Stimulated activated CD4-positive, alpha-beta T cell treated with anti-CD3 and anti-CD28 coated beads, Interleukin-12 subunit alpha, Interleukin-12 subunit beta, amount 100 ng/mL, for 4 hours (primary cell): Measurements from ENCODE around the gene SKAP1.
"Not testable (repeated sequence)": the region's sequence is repeated elsewhere in the genome, so short reads cannot be mapped to it uniquely, and the experiment has no call there.

Source experiments
- DNase-seq: peaks from one replicate; pipeline ENCODE4 v3.0.0-alpha.2; 2020

The SKAP1 gene

DNA sequence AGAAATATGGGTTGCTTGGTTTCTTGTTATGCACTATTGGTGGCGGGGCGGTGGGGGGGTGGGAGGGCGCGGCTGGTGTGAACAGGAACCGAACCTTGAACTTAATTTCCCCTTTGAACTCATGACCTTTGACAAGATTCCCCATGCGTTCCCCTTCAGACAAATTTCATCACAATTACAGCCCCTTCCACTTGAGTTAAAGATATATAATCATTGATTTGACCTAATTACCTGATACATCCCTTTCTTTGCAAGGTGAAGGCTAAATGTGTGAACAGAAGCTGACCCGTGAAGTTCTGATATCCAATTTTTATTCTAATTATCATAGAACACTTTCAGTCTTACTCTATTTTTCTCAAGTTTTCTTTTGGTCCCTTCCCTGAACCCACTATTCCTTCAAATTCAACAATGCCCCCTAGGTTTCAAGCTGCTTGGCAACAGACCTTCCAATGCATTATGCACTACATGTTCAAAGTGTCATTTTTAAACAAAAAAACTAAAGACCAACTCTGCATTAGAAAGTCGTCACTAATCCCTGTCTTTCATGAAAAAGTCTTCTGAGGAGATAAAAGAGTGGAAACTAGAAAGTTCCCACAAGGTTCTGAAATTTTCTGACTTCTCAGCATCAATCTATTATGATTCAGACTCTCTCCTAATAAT lies 116.8 kb downstream of the SKAP1 start:
- no peak for DNase-seq

DNA sequence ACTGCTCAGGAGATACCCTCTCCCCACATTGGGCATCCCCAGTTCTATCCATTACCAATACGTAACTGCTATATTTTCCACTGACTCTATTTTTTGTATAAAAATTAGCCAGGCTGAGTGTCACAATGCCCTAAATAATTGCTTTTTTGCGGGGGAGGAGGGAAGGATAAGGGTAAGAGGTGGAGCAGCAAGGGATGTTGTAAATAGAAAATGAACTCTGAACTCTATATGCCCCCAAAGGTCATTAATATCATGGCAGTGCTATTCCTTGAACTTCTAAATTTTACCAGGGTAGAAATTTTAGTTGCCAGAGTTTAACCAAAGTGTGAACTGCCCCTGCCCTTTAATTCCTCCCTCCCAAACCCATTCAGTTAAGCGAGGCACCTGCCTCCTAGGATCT lies 118.7 kb downstream of the SKAP1 start:
- DNase-seq = no peak

DNA sequence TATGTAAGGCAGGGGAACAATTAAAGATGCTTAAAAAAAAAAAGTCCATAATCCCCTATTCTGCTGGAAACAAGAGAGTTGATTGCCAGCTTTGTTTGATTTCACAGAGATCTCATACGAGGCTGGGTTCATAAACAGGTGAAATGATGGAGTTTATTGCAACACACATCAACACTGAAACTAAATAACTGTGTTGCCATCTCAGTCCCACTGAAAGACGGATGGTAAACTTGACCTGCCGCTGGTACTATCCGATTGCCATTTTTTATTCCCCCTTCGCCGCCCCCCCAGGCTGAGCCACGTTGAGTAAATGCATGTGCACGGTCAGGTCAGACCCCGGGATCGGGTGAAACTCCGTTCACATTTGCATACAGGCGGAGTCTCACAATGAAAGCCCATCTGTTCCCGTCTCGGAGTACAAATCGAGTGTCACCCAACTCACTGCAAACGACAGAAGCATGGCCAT lies 119.2 kb downstream of the SKAP1 start:
- no peak for DNase-seq

DNA sequence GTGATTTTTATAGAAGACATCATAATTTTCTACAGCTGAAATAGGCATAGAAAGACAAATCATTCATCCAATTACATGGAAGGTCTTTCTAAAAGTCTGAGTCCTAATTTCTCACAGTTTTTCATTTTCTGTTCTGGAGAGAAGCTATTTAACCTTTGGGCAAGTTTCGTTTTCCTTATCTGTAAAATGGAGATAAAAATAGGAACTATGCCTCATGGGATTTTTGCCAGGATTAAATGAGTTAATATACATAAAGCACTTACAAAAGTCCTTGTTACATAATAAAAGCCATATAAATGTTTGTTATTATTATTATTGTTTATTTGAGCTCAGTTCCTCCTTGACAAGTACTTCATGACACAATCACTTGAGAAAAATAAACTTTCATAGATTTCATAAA lies 121.4 kb downstream of the SKAP1 start:
- DNase-seq = no peak

DNA sequence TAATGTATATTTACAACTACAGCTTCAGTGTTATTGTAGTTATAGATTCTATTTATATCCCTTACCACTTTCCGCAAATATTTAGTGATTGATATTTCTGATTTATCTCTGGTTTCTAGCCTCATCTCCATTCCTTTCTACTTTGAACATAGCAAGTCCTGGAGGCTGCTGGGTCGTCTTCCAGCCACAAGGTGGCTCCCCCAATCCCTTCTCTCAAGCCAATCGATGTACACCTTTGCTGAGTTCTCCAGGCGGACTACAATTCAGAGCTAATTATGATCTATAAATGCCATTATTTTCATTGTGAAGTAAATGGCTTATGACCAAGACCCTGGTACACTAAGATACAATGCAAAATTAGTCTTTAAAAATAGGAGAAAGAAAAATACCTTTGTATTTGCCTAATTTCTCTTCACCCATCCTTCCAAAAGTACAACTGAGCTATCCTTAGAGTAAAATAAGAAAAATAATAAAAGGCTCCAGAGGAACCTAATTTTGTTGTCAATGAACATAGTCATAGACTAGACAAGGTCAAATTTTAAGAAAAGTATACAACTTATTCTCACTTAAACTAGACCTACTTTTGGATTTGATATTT lies 122.1 kb downstream of the SKAP1 start:
- DNase-seq = peak; percentile 41

DNA sequence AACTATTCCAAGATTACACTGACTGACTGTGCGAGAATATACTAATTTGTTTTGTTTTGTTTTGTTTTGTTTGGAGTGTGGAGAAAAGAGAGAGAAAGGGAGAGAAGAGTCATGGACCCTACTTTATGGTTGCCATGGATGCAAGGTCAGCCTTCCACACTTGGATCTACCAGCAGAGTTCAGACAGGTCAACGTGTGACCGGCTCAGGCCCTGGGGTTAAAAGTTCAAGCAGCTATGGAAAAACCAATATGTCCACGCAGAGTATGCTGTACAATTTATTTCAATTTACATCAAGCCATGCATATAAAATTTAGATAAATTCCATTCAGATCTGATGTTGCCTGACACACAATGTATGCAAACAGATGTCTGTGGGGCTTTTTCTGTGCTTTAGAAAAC lies 122.8 kb downstream of the SKAP1 start:
- DNase-seq = no peak

DNA sequence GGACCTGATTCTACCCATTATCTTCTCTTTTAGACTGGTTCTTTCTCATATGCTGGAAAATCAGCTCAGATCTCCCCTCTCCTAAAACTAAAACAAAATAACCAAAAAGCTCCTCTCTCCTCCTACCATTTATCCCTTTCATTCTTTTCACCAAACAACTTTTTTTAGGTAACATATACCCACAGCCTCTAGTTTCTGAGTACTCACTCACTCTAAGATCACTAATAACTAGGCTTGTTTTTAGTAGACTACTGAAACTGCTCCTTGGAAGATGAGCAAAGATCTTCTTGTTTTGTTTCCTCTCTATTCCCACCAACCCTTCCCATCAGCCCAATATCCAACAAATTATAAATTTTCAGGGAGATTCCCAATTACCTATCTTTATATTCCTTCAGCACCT lies 129.0 kb downstream of the SKAP1 start:
- DNase-seq = no peak

DNA sequence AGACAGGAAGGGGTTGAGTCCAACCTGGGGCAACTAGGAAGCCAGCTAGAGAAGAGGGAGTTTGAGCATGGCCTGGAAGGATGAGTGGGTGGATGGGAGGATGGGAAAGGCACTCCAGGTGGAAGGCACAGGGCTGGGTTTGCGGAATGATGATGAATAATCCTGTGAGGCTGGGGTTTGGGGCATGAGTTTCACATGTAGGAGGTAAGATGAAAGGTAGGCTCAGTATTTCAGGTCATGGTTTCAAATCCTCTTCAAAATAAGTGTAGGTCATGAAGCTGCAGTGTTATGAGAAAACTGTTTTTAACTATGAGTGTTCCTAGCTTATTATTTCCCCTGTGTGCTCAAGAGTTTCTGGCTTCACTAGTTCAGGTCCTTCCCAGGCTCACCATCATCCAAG lies 130.3 kb downstream of the SKAP1 start:
- peak; percentile 6 for DNase-seq

DNA sequence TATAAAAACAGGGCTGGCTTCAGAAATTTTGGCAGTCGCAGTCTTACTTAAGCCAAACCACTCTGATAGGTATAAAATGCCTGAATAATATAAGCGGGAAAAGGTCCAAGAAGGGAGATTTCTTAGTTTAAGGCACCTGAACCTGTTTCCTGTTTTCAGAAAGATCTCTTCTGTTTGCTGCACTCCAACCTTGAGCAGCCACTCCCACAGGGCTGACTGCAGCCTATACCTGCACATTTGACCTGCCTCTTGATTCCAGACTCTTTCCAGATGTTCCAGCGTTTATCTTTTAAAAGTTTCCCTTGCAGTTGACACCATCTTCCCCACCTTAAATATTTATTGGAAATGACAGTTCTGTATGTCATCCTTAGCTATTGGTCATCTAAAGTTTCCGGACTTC lies 132.2 kb downstream of the SKAP1 start:
- no peak for DNase-seq

DNA sequence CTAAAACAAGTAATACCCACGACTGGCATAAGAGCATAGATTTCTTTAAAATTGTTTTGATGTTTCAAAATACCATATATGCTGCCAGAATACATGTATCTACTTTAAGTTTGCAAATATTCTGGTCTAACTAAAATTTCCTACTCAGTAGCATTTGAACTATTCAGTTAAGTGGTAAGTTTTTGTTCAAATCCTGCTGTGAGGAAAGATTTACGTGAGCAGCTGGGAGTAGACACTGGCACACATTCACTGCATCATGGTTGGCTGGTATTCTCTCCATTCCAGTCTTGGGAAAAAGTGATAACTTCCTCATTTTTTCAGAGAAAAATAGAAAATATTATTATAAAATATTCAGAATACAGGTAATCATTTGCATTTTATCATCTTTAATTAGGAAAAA lies 133.6 kb downstream of the SKAP1 start:
- no peak for DNase-seq

DNA sequence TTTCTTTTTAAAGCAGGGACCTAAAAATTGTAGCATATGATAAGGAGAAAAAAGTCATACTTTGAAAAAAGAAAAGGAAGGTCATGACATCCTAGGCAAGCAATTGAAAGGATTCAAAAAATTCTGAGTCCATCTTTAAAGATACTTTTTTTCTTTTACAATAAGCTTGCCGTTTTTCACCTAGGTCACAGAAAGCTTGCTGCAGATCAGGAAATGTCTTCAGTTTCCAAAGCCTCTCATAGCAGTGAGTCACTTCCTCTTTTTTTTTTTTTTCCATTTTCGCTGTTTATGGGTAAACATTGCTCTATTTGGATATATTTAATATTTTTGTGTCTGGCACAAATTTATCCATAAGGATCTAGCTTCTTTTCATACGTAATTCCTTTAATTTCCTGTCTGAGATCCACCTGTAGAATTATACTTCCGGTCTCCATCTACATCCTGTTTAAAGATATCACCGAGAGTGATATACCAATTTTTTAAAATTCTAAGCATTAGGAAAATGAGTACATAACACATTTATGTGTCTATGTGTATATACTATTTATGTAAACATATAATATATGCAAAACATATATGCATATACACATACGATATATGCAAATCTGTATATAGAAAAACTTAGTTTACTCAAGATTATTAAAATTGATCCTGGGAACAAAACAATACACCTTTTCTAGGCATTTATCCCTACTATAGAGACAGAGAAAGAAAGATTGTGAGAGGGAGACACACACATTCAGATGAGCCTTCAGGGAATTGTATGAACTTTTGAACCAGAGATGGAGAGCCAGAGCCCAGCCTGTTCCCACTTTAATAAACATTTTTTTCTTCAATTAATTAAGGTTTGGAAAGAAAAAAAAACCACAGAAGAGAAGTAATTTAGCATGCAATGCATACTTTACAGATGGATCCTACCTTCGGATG lies 134.4 kb downstream of the SKAP1 start:
- DNase-seq = no peak

DNA sequence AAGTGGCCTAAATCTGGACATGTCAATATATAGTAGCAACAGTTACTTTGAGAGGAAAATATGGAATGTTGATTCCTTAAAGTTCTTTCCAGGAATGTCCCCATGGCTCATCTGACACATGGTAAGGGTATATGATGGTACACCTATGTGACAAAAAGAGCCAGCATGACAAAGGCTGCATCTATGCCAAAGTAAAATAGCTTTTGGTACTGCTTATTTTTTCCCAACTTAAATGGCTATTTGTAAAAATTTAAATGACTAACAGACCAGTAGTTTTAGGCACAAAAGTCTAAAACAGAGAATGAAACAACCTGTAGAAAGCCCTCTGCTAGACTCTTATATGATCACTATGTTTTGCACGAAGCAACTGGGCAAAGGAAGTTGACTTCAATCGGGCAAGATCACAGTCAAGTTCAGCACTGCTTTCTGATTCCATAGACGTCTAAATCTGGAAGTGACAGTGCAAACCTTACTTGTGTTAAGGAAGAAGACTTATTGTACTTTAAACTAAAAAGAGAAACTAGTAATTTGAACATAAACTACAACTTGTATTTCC lies 135.1 kb downstream of the SKAP1 start:
- DNase-seq = no peak

DNA sequence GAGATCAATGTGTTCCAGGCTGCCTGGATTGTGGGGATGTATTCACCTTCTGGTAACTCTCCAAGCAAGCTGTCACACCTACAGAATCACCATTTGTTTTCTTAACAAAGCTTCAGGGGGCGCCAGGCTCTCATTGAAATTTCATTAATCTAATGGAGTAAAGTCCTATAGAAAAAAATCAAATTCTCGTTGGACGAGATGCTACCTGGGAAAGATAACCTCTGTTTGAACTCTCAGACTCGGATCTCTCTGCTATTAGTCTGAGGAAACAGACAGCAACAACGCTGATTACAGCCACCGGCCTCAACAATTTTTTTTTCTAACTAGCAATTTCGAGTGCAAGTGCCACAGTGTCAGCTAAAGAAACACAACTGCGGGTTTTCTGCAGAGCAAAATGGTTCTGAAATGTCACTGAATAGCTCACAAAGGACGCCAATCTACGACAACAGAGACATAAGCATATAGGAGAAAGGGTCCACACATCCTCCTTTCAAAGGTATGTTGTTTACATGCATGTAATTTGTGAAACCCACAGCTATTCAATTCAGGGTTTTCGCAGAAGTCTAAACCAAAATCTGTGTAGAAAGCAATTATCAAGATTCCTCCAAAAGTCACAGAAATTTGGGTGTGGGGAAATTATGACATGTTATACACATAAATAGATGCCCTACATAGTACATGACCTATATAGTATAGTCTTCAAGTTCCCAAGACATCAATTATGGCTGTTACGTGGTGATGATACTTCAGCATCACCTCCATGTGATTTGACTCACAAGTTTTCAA lies 135.8 kb downstream of the SKAP1 start:
- DNase-seq = no peak

DNA sequence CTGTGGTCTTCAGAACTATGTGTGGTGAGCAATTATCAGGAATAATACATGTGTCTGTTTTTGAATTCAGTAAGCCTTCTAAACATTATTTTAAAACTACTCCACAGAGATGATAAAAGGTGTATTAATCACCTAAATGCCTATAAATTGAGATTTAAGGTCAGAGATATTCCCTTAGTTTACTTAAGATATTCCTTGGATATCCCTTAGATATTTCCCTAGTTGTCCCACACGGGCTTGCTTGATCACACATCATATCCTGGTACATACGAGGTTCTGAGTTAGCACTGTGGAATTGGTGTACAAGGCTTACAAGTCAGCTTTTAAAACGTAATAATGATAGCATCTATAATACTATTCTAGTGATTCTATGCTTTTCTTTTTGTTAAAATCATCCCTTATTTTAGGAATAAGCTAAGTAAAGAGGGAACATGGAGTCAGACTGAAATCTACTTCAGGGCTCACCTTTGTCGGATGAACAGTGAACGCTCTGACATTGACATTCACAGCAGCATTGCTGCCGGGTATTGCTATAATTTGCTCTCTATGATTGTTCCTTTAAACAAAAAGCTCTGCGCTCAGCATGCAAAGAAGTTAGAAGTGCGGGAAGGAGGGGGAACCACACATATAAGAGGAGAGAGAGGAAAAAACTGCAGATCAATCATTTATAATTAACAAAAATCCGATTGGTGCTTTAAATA lies 136.5 kb downstream of the SKAP1 start:
- DNase-seq = no peak

DNA sequence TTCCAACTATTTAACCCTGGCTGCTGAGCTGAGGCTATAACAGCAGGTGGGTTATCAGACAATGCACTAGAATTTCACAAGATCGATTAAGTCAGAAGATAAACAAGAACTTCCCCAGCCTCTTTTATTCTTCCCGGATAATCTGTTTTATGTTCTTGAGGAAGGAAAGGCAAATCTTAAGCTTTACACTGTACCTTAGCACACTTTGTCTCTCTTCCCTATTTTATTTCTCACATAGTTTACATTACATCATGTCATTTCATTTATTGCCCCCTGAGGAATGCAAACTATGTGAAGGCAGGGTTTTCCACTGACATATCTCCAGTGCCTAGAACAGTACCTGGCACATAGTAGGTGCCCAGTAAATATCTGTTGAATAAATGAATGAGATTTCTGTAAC lies 139.6 kb downstream of the SKAP1 start:
- DNase-seq = no peak

DNA sequence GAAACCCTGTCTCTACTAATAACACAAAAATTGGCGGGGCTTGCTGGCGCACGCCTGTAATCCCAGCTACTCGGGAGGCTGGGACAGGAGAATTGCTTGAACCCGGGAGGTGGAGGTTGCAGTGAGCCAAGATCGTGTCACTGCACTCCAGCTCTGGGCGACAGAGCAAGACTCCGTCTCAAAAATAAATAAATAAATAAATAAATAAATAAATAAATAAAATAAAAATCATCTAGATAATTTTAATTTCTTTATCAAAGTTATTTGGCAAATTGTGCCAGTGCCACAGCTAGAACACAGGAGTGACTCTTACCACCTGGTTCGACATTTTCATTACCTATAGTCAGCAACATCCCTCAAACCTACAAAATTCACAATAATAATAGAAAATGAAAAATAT lies 143.1 kb downstream of the SKAP1 start:
- not testable (repeated sequence) for DNase-seq

DNA sequence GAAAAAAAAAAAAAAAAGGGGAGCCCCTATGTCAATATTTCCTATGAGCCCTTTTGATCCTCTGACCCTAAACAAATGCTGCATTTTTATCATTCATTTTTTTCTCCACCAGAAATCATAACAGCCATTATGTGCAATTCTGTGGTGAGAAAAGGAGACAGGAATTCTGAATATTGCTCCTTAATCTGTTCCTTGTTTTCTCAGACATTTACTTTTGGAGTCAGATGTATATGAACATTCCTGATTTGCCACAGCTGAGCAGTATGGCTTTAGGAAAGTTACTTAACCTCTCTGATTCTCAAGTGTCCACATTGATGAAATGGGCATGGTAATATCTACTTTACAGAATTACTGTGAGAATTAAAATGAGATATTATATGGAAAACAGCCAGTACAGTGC lies 144.4 kb downstream of the SKAP1 start:
- DNase-seq = no peak

DNA sequence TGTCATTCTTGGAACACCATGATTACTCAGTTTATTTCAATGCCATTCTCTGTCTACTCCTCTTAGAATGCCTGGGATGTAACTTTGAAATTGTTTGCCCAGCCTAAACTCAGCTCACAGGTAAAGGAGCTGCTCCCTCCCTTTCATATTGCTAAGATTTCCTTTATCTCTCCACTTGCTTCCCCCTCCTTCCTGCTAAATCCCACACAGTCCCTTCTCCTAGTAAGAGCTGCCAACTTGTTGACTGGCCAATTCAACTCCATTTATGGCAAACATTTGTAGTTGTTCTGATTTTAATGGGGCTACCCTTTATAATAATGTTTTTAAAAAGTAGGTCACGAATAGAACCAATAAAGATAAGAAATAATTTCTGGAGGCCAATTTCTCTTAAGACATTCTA lies 146.1 kb downstream of the SKAP1 start:
- DNase-seq = no peak

DNA sequence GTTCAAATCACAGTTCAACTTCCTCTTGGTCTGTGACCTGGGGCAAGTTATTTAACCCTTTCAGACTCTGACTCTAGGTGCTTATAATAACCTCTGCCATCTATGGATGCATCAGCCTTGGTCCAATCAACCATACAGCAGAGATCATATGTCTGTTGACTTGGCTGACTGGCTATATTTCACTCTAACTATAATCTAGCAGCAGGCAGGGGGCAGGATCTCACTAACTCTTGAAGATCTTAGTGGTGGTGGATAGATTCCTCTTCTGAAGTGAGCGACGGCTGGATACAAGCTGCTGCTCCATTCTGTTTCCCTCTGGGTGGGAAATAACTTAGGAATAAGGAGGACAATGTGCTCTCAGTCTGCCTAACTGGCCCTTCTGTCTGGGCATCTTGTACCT lies 146.6 kb downstream of the SKAP1 start:
- DNase-seq = no peak

DNA sequence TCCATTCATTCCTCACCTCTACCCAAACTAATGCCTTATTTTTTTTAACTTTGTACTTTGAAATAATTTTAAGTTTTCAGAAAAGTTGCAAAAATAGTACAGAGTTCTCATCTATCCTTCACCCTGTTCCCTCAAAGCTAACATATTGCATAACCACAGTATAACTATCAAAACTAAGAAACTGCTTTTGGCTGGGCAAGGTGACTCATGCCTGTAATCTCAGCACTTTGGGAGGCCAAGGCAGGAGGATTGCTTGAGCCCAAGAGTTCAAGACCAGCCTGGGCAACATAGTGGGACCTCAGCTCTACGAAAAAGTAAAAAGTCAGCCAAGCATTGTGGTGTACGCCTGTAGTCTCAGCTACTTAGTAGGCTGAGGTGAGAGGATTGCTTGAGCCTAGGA lies 147.7 kb downstream of the SKAP1 start:
- no peak for DNase-seq

DNA sequence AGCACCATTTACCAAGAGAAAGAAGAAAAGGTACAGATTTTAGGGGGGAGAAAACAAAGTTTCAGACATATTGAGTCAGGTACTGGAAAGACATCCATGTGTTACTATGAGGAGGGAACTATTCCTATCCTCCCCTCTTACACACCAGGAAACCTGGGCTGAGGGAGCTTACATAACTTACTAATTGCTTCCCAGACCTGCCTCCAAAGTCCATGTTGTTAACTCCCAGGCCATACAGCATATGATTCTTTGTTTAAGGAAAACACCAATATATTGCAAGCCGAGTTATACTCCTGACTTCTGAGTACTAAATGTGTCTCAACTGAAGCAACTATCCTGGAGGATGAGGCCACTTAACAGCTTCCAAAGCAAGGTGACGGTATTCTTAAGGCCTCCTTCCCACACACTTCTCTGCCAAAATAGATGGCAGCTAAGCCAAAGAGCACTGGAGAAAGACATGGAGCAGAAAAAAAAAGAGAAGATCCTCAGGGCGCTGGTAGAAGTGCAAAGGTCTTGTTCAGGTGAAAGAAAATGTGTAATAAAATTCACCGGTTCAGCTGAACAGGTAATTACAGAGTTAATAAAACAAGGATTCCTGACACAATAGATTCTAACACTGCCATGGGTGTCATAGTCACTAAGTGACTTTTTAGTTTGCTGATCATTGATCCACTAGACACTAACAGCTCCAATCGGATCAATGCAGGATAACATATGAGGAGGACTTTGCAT lies 151.1 kb downstream of the SKAP1 start:
- no peak for DNase-seq
